ENCODE data around the gene EML2.

- TF ChIP-seq POLR2A (IDR thresholded peaks at IDR 0.05) (peak in 1 of 2 donors; percentile 61), CTCF (IDR thresholded peaks at IDR 0.05) (no peak)
These were observed 37.4 kb downstream of the EML2 start, which contains the start of gene GPR4 for GRCh38 chr19:45601524-45602374.
